ENCODE measurements around the gene RFNG.

Gene RFNG

GRCh38 chr17:82036634-82037091 is 14.9 kb downstream of the RFNG start:
- DNase-seq (ENCODE audit: low read depth in 1 of 2, low spot score in 1 of 2) = no peak
- peak overlapping the region; percentile 86 for H3K27ac ChIP-seq (replicated peaks)
- H3K27me3 ChIP-seq (ENCODE audit: insufficient read depth, poor library complexity, severe bottlenecking) = no peaks in the 10 kb centered on the region
- peak overlapping the region; percentile 56 for H3K4me3 ChIP-seq (replicated peaks; ENCODE audit: insufficient read depth, low read length)
- TF ChIP-seq CTCF (IDR thresholded peaks at IDR 0.05; ENCODE audit: insufficient read depth, low read length) (no peak), GABPA (IDR thresholded peaks at IDR 0.05; ENCODE audit: low read depth) (no peak)

- Histone ChIP-seq H3K27me3 (ENCODE audit: insufficient read depth, poor library complexity, severe bottlenecking) (no peaks in the 10 kb centered on the region), H3K27ac (replicated peaks) (no peak overlapping the region), H3K4me3 (replicated peaks; ENCODE audit: insufficient read depth, low read length) (peak overlapping the region; percentile 56)
- TF ChIP-seq CTCF (IDR thresholded peaks at IDR 0.05; ENCODE audit: insufficient read depth, low read length) (no peak), POLR2AphosphoS5 (IDR thresholded peaks at IDR 0.05; ENCODE audit: low read depth) (no peak), REST (IDR thresholded peaks at IDR 0.05; ENCODE audit: insufficient replicate concordance, low read depth) (no peak), GABPA (IDR thresholded peaks at IDR 0.05; ENCODE audit: low read depth) (no peak), SPI1 (IDR thresholded peaks at IDR 0.05; ENCODE audit: borderline replicate concordance, low read depth) (no peak)
- no peak for DNase-seq (ENCODE audit: low read depth in 1 of 2, low spot score in 1 of 2)
Observed at GRCh38 chr17:82035956-82036633, 15.5 kb downstream of the RFNG start.

- Histone ChIP-seq H3K27me3 (ENCODE audit: insufficient read depth, poor library complexity, severe bottlenecking) (no peaks in the 10 kb centered on the region), H3K27ac (replicated peaks) (no peak overlapping the region), H3K4me3 (replicated peaks; ENCODE audit: insufficient read depth, low read length) (no peak overlapping the region)
- TF ChIP-seq CTCF (IDR thresholded peaks at IDR 0.05; ENCODE audit: insufficient read depth, low read length) (no peak), SPI1 (IDR thresholded peaks at IDR 0.05; ENCODE audit: borderline replicate concordance, low read depth) (no peak), REST (IDR thresholded peaks at IDR 0.05; ENCODE audit: insufficient replicate concordance, low read depth) (no peak), GABPA (IDR thresholded peaks at IDR 0.05; ENCODE audit: low read depth) (no peak), POLR2AphosphoS5 (IDR thresholded peaks at IDR 0.05; ENCODE audit: low read depth) (no peak)
- no peak for DNase-seq (ENCODE audit: low read depth in 1 of 2, low spot score in 1 of 2)
Observed at GRCh38 chr17:82035488-82035887, 16.1 kb downstream of the RFNG start.
